NCI-H146 treated with DMSO at 0.1 percent for 48 hours (cell line): ENCODE results near the gene OR4F15.

Source experiments
- DNase-seq: peaks from one replicate; lab custom pipeline; 2025; ENCODE audit not compliant: unreplicated experiment; lab: John Stamatoyannopoulos, UW

The OR4F15 gene

GRCh38 chr15:101803676-101804075 is 8.3 kb upstream of the OR4F15 start:
- DNase-seq: no peak

GRCh38 chr15:101804375-101804774 is 7.6 kb upstream of the OR4F15 start:
- no peak for DNase-seq

GRCh38 chr15:101804941-101805340 is 7.1 kb upstream of the OR4F15 start:
- no peak for DNase-seq

GRCh38 chr15:101805605-101806345 is 6.2 kb upstream of the OR4F15 start:
- DNase-seq: no peak

GRCh38 chr15:101807345-101807945 is 4.6 kb upstream of the OR4F15 start:
- DNase-seq: no peak

GRCh38 chr15:101808201-101808600 is 3.8 kb upstream of the OR4F15 start:
- DNase-seq: no peak

- DNase-seq: no peak
These were observed 1.5 kb upstream of the OR4F15 start for GRCh38 chr15:101810456-101810855.

GRCh38 chr15:101810876-101811275 is 1.1 kb upstream of the OR4F15 start:
- DNase-seq: no peak

GRCh38 chr15:101813803-101814534 is 2.0 kb downstream of the OR4F15 start:
- no peak for DNase-seq

- no peak for DNase-seq
These were observed 8.8 kb downstream of the OR4F15 start for GRCh38 chr15:101820781-101821180.

GRCh38 chr15:101827257-101827656 is 15.3 kb downstream of the OR4F15 start:
- no peak for DNase-seq

GRCh38 chr15:101828774-101829173 is 16.8 kb downstream of the OR4F15 start:
- DNase-seq: no peak

- DNase-seq: no peak
These were observed 29.7 kb downstream of the OR4F15 start for GRCh38 chr15:101841656-101842055.

GRCh38 chr15:101844916-101845315 is 32.9 kb downstream of the OR4F15 start:
- no peak for DNase-seq

- no peak for DNase-seq
These were observed 40.4 kb downstream of the OR4F15 start for GRCh38 chr15:101852356-101852755.
